Stimulated activated CD4-positive, alpha-beta T cell treated with anti-CD3 and anti-CD28 coated beads, TNF-alpha, amount 100 ng/mL, for 4 hours (primary cell): ENCODE results near the gene BAIAP3.

ENCODE experiments used
- DNase-seq, 3 experiments: peaks; one replicate each; pipeline ENCODE4 v3.0.0-alpha.2; 2020; ENCODE audit warnings: low read depth in 3 of 3

BAIAP3 gene

DNA sequence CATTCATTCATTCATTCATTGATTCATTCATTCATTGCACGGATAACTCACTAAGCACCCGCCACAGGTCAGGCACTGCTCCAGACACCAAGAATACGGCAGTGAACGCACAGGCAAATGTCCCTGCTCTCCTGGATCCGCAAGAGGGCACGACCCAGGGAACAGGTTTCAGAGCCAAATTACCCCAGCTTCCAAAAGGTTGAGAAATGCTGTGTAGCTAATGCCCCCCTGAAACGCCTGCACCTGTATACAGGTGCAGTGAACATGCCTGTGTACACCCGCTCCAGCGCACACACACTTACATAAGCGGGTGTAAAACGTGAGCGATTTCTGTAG lies 33.6 kb upstream of the BAIAP3 start:
- DNase-seq, result no peak

DNA sequence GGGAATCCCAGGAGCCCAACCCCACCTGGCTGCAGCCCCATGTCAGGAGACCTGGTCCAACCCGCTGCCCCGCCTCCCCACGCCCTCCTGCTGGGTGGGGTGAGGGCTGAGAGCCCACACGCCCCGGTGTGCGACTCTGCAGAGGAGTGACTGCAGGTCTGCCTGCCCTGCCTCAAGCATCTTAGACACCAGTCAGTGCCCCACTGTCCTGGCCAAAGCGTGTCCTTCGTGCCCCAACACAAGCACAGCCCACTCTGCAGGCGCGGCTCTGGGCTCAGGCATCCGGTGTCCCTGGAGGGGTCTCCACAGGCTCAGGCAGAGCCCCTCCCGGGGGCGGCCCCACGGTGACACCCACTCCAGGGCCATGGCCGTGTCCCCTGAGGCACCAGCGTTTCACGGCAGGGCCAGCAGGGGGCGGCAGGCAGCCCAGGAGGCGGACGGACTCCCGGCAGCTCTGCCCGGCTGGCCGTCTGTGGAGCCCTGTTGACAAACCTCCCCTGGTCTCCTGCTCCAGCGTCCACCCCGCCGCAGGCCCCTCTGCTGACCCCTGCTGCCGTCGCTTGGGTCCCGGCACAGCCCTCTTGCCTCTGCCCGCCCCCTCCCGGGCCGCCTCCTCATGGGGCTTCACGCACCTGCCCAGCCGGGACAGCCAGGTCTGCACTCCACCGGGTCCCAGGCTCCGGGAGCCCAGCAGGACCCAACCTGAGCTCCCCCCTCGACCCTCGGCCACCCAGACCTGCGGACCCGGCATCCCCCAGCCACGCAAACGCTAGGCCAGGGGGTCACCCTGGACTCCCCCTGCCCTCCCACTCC lies 32.6 kb upstream of the BAIAP3 start:
- DNase-seq, result peak; percentile 46 to 51 (median 50)

DNA sequence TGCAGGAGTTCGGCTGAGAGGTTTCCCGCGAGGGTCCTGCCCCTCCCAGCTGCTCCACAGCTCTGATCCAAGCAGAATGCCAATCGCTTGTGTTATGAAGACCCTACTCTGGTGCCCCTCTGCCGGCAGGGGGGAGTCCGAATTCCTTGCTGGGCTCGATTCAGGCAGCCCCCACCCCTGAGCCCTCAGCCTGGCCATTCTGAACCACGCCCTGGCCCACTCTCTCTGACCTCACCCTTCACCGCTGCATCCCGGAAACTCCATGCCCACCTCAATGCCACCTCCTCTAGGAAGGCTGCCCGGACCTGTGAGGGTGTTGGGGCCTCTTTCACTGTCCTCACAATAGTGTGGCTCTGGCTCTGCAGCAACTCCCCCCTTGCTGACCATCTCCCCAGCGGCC lies 31.9 kb upstream of the BAIAP3 start:
- no peak for DNase-seq

DNA sequence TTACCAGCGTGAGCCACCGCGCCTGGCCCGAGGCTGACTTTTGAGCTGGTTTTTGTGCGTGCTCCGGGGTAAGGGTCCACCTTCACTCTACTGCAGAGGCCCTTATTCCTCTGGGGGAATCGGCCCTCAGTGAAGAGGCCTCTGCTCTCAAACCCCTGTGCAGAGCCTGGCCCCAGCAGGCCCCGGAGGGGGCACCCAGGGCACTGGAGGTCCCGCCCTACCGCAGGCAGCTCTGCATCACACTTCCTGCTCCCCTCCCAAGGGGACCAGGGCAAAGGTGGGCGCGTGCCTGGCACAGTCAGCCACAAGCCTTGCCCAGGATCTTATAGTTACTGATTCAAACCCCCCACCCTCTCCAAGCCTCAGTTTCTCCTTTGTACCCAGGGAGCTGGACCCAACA lies 27.6 kb upstream of the BAIAP3 start:
- no peak for DNase-seq

DNA sequence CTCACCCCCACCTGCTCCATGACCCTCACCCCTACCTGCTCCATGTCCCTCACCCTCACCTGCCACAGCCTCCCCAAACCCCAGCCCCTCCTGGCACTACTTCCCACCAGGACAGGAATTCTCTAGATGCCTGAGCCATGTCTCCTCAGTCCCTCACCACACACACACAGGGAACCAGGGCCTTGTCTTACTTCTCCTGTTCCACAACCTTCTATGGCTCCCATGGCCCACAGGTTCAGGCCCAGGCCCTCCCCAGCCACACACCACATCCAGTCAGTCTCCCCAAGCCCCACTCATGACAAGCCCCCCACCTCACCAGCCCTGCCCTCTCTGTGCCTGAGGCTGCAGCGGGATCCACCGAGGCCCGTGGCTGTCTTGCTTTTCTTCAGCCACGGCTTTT lies 27.1 kb upstream of the BAIAP3 start:
- DNase-seq, result no peak

DNA sequence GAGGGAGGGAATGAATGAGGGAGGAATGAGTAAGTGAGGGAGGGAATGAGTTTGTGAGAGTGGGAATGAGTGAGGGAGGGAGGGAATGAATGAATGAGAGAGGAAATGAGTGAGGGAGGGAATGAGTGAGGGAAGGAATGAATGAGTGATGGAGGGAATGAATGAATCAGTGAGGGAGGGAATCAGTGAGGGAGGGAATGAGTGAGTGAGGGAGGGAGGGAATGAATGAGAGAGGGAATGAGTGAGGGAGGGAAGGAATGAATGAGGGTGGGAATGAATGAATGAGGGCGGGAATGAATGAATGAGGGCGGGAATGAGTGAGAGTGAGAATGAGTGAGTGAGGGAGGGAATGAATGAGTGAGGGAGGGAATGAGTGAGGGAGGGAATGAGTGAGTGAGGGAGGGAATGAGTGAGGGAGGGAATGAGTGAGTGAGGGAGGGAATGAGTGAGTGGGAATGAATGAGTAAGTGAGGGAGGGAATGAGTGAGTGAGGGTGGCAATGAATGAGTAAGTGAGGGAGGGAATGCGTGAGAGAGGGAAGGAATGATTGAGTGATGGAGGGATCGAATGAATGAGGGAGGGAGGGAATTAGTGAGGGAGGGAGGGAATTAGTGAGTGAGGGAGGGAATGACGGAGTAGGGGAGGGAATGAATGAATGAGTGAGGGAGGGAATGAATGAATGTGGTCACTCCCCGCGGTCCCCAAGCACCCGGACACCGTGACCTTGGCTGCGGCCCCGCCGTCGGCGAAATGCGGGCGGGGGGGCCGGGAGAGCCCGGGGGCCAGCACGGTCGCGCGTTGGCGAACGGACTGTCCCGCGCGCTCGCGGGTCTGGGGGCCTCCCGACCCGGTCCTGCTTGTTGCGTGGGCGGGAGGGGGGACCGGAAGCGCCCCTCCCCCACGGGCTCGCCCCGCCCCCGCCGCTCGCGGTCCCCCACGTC lies 25.1 kb upstream of the BAIAP3 start:
- no peak for DNase-seq

DNA sequence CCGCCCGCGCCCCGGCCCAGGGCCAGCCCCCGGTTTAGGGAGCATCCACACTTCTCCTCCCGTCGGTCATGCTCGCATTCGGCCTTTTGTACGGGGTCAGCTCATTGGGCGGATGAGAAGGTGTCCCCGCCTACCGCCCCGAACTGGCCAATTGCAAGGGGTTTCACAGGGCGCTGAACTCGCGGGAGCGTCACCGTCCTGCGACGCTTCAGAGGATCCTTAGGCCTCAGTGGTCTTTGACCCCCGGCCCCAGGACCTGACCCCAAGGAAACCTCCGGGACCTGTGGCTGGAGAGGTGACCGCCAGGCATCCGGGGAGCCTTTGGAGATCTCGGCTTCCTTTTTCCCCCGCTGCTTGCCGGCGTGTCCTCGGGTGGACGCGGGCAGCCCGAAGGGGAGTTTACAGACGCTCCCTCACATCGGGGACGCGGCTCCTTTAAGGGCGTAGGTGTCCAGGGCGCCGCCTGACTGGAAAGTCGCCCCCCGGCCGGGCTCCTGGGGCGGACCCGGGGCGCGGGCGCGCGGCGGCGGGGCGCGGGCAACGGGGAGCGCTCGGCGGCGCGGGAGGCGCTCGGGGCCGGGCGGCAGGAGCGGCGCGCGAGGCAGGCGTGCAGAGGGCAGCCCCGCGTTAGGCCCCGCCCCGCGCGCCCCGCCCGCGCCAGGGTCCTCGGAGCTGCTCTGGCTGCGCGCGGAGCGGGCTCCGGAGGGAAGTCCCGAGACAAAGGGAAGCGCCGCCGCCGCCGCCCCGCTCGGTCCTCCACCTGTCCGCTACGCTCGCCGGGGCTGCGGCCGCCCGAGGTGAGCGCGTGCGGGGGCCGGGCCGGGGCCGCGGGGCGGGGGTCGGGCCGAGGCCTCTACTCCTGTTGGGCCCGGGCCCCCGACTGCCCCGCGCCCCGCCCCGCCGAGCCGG lies 24.2 kb upstream of the BAIAP3 start, which contains the start of gene UBE2I:
Gene UBE2I, plus strand, starts transcription at position 660 of the 909 bp plus-strand sequence. CDS start 4,395 bp downstream, outside the sequence.
- peak; percentile 96 to 97 (median 97) for DNase-seq

DNA sequence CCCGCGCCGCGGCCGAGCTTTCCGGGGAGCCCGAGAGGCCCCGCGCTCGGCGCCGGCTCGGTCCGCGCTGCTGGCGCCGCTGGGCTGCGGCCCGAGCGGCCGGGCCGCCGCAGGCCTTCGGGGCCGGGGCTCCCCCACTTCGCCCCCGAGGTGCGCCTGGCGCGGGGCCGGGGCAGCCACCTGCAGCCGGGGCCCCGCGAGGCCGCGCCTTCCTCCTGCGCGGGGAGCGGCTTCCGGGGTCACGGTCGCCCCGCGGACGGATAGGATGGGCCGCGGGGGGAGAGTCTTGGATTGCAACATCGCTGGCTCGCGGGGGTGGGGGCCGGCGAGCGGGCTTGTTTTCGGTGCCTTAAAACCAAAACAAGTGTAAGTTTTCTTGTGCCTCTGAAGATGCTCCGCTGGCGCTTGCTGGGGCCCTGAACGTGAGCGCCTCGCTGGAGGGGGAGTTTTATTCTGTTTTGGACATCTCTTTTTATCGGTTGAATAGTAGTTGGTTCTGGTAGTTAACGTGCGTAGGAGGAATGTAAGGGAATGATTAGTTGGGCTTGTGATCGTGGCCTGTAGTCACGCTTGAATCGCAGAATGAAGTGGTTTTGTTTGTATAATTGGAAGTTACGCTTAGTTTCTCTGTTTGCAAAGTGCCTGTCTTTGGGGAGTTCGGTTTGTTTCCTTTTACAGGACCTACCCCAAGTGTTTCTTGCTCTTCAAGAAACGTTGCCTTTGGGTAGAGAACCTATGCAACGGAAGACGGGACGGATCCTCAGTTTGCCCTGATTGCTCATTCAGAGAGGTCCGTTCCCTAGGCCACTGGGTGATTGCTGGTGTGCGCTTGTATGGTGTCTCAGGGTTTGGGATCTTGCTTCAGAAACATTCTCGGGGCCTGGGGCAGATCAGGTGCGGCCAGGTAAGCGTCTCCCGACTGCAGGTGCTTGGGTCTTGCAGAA lies 23.3 kb upstream of the BAIAP3 start:
- DNase-seq, result no peak

DNA sequence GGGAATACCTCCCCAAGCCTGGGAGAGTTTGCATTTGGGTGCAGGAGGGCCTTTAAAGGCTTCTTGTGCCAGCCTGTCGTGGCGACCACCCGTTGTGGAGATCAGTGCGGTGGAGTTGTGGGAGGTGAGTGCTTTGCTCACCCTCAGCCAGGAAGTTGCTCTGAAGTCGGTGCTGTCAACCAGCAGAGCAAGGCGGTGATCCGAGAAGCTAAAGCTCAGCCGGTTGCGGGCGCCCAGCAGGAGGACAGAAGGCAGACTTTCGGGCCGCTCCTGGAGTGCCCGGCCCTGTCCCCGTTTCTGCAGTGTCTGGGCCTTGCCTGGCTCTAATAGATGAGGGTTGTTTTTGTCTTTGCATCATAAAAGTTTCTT lies 22.6 kb upstream of the BAIAP3 start:
- no peak for DNase-seq

DNA sequence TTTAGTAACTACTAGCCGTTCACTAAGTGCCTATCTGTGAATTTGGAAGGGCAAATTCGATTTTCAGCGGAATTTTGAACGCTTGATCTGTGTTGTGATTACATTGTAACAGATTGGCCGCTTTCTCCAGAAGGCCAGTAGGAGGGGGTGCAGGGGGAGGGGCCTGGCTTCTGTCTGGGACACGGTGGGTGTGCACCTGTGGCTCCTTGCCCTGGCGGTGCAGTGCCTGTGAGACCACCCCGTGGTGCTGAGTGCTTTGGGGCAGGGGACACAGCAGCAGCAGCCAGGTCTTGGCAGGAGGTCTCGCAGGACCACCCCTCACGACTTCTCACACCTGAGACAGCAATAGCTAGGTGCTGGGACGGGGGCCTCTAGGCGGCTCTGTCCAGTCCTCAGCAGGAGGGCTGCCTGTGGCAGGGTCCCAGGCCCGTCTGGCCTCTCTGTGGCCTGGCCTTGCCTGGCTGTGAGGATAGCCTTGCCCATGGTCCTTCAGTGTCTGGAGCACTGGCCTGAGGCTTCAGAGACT lies 22.2 kb upstream of the BAIAP3 start:
- DNase-seq, result no peak

DNA sequence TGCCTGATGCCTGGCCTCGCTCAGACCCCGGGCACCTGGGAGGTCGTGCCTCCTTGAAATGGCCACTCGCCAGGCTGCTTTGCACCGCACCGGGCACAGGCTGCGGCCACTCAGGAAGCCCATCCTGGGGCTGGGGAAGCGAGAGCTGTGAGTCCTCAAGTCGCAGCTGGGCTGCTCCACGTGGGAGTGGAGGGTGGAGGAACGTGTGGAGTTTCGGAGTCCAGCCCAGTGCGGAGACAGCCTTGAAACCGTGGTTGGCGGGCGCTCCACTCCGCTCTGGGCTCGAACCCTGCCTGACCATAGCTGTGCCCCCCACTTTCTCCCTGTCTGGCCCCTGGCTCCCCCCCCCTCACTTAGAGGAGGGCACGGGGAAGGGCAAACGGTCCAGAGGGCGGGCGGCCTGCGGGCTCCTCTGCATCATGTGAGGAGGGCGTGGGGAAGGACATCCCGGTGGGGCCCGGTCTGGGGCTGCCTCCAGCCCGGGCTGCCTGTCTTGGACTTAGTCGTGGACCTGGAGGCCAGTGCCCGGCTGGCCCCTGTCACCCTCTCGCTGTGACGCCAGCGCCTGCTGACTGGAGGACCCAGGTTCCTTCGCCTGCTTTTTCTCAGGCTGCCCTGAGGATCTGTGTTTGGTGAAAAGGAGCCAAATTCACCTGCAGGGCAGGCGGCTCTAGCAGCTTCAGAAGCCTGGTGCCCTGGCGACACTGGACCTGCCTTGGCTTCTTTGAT lies 21.5 kb upstream of the BAIAP3 start:
- DNase-seq, result no peak

DNA sequence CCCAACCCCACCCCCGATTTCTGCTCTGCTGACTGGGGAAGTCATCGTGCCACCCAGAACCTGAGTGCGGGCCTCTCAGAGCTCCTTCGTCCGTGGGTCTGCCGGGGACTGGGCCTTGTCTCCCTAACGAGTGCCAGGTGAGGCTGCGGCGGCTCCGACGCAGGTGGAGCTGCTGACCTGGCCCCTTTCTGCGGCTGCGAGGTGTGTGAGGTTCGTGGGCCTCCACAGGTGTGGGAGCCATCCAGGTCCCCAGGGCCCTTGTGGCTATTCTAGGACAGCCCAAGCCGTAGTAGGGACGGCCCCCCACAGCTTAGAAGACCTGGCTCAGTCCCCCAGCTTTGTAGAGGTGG lies 21.0 kb upstream of the BAIAP3 start:
- DNase-seq, result no peak

DNA sequence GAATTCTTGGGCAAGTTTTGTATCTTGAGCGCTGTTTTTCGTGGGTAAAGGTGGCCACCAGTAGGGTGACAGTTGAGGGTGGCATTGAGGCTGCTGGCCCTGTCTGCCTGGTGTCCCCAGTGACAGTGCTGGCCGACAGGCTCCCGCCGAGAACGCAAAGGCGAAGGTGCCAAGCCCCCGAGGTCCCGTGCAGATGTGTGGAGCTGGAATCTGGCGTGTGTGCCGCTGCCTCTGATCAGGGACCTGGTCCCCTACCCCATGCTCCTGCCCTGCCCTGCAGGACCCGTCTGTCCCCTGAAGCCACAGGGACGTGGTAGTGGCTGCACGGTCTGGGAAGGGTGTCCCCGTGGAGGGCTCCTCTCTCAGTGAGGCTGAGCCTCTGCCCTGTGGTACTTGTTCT lies 20.5 kb upstream of the BAIAP3 start:
- no peak for DNase-seq

DNA sequence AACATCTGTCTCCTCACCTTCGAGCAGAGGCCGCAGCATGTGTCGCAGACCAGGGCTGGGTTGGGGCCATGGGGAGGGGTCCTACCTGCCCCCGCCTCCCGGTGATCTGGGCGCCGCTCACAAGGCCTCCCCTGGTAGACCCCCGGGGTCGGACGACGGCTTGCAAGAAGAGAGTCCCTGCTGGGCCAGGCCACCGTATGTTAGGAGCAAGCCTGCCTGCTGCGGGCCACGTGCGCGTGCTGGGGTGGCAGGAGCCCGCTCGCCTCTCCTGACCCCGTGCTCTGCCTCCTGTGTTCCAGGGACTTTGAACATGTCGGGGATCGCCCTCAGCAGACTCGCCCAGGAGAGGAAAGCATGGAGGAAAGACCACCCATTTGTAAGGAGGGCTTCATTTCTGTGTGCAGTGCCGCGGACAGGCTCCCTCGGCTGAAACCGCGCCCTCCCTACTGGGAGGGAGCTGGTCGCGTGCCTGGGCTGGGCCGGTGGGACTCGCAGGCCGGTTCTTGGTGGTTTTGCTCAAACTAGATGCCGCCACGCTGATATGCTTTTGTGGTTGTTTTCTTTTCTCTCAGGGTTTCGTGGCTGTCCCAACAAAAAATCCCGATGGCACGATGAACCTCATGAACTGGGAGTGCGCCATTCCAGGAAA lies 19.6 kb upstream of the BAIAP3 start:
- no peak for DNase-seq

DNA sequence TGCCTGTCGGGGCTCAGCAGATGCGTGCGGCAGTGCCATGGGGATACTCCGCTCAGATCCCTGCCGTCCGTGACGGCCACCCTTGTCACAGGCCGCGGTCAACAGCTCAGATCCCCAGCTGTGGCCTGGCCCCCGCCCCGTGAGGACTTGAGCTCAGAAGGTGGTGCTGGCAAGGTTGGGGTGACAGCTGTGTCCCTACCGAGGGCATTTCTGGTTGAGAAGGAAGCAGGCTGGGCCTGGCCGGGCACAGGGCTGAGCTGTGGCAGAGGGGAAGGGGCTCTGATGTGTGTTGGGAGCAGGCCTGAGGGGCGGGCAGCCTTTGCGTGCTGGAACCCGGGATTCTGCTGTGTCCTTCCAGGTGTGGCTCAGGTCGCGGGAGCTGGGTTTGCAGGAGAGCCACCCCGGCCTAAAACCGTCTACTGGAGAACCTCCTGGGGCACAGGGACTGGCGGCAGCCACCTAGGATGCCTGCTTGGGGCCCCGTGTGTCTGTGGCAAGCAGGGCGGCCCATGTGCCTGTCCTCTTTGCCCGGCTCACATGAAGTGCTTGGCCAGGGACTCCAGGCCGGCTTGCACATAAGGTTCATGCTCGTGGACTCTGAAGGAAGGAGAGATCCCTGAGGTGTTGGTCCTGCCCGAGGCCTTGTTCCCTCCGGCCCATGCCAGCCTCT lies 18.9 kb upstream of the BAIAP3 start:
- no peak for DNase-seq

DNA sequence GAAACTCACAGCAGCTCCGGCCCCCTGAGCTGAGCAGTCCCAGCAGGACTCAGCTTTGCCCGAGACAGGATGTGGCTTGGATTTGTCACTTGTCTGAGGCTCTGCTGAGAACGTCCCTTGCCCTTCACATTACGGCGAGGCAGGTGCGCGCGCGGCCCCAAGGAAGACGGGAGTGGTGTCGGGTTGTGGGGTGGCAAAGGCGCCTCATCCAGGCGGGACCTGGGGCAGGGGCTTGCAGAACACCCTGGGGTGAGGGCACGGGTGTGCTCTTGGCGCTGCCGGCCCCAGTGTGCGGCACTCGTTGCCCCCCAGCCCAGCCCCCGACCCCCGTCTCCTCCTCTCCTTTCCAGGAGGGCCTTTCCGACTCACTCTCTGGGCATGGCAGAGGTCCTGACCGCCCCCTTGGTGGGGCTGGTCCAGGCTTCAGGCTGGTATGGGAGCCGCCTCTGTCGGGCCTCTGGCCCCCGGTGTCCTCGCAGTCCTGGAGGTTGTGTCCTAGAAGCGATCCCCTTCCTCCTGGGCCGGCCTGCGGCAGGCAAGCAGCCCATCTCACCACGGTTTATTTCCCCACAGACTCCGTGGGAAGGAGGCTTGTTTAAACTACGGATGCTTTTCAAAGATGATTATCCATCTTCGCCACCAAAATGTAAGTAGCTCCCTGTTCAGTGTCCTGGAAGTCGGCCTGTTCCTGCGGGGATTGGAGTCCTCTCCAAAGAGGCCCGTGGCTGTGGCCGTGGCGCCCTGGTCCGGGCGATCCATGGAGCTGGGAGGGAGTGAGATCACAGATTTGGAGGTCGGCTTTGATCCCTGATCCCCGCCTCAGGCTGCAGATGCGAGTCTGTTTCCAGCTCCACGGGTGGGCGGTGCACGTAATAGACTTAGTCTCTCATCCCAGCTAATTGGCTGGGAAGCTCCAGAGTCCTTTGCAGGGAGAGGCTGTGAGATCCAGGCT lies 18.1 kb upstream of the BAIAP3 start:
- no peak for DNase-seq

DNA sequence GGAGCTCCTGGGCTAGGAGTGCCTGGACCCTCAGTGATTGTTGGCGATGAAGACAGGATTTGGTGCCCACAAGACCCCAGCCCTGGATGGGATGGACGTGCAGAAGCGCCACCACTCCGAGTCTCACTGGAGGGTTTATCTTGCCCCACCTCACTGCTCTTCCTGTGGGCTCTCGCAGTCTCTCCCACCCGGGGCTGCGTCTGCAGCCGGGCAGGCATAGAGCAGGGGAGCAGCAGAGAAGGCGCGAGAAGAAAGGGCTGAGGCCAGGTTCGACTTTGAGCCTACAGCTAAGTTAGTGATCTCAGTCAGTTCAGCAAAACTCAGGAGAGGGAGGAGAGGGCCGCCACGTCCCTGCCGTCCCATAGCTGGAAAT lies 17.4 kb upstream of the BAIAP3 start:
- DNase-seq, result no peak
